GM12878 (cell line): ENCODE data around the gene KLHL15. TPM values are rescaled to one million over a fixed set of nuclear protein-coding genes. Genes with fewer than 3 reads are reported as not detected.
A peak's percentile ranks its signal among the peaks of the same experiment; 100 is the strongest.

Experiments used
- ATAC-seq: fragments of 200-7000 bp; cut with Tn5 transposase; 3 replicates; pipeline ENCODE4 v1.9.1; 2020; ENCODE audit warnings: mild to moderate bottlenecking, moderate library complexity
- BruUV-seq: library from RNA; stranded (reverse); fragments of 400-500 nt; replicated peaks from 2 replicates; lab custom pipeline; 2021; lab: Mats Ljungman, UMichigan
- CTCF ChIA-PET: fragments of 300-600 bp; sonication (Branson Sonifier 250); formaldehyde crosslinking; extraction: SDS; loops from one replicate; lab custom pipeline; 2021; ENCODE audit warnings: inconsistent platforms; lab: Yijun Ruan, JAX
- POLR2A ChIA-PET: fragments of 350-600 bp; formaldehyde crosslinking; extraction: SDS; loops from one replicate; lab custom pipeline; 2021; ENCODE audit warnings: inconsistent platforms; lab: Charles Lee
- RAD21 ChIA-PET: fragments of 300-600 bp; sonication (Branson Sonifier 250); formaldehyde crosslinking; loops from one replicate; lab custom pipeline; 2023; ENCODE audit warnings: antibody characterized with exemption; ENCODE audit not compliant: unreplicated experiment; lab: Charles Lee
- SMC1A ChIA-PET: fragments of 300-600 bp; sonication (Branson Sonifier 250); formaldehyde crosslinking; loops from one replicate; lab custom pipeline; 2023; ENCODE audit not compliant: unreplicated experiment, uncharacterized antibody; lab: Charles Lee
- DNase-seq: peaks from one replicate; pipeline ENCODE4 v3.0.0-alpha.2; 2011; ENCODE audit warnings: low read depth, low spot score
- FAIRE-seq: peaks from 3 replicates; lab custom pipeline; 2011; peaks lifted over from hg19 to GRCh38; lab: Jason Lieb, UNC
- H2AFZ ChIP-seq: 2 replicates; pipeline ENCODE4 v1.6.0; 2011; ENCODE audit warnings: low read depth, low read length, control low read depth; ENCODE audit not compliant: control insufficient read depth
- H3K27ac ChIP-seq: 2 replicates; pipeline ENCODE4 v1.5.1; 2011; ENCODE audit warnings: control low read depth; ENCODE audit not compliant: control insufficient read depth, insufficient read depth
- H3K27me3 ChIP-seq, 2 experiments: replicated peaks in 1 of 2; 2 replicates each; pipeline versions ENCODE4 v1.6.0 to v1.6.1; 2011; ENCODE audit warnings: low read length in 1 of 2; ENCODE audit not compliant: control insufficient read depth in 2 of 2, insufficient read depth in 2 of 2
- H3K36me3 ChIP-seq, 2 experiments: 2 replicates each; pipeline ENCODE4 v1.5.1; 2011; ENCODE audit warnings: low read length in 1 of 2; ENCODE audit not compliant: control insufficient read depth in 2 of 2, insufficient read depth in 2 of 2
- H3K4me1 ChIP-seq: 2 replicates; pipeline ENCODE4 v1.6.1; 2011; ENCODE audit warnings: mild to moderate bottlenecking, low read length, moderate library complexity, mixed read lengths; ENCODE audit not compliant: control insufficient read depth, insufficient read depth
- H3K4me2 ChIP-seq: 2 replicates; pipeline ENCODE4 v1.6.0; 2011; ENCODE audit warnings: control low read depth; ENCODE audit not compliant: control insufficient read depth, insufficient read depth
- H3K4me3 ChIP-seq: fragments of 200-600 bp; sonication (generic); 2 replicates; pipeline ENCODE4 v1.5.1; 2016
- H3K79me2 ChIP-seq: 2 replicates; pipeline ENCODE4 v1.6.0; 2011; ENCODE audit warnings: low read length; ENCODE audit not compliant: control insufficient read depth, insufficient read depth
- H3K9ac ChIP-seq: 2 replicates; pipeline ENCODE4 v1.8.0; 2011; ENCODE audit warnings: low read length, control low read depth, mixed read lengths; ENCODE audit not compliant: control insufficient read depth, insufficient read depth
- H3K9me3 ChIP-seq: replicated peaks from 3 replicates; pipeline ENCODE4 v1.5.1; 2011; ENCODE audit warnings: mild to moderate bottlenecking, low read length; ENCODE audit not compliant: control insufficient read depth, insufficient read depth
- H4K20me1 ChIP-seq: 2 replicates; pipeline ENCODE4 v1.6.0; 2011; ENCODE audit not compliant: control insufficient read depth, insufficient read depth
- ATF3 ChIP-seq: IDR thresholded peaks from 2 replicates; pipeline ENCODE4 v1.6.1; 2011; ENCODE audit warnings: low read depth, mild to moderate bottlenecking, low read length, moderate library complexity, borderline replicate concordance; ENCODE audit errors: extremely low read depth
- ESRRA ChIP-seq: IDR thresholded peaks from 2 replicates; pipeline ENCODE4 v1.6.1; 2012; ENCODE audit warnings: mild to moderate bottlenecking, low read length, improper control_type of control experiment
- GABPA ChIP-seq: IDR thresholded peaks from 2 replicates; pipeline ENCODE4 v1.6.1; 2014; ENCODE audit warnings: antibody characterized with exemption, low read depth, mild to moderate bottlenecking, inconsistent platforms
- MLLT1 ChIP-seq: fragments of 450-650 bp; IDR thresholded peaks from 2 replicates; pipeline ENCODE4 v1.6.1; 2016; ENCODE audit warnings: mild to moderate bottlenecking
- NR2F1 ChIP-seq: fragments of 450-650 bp; conservative IDR thresholded peaks from 2 replicates; pipeline ENCODE4 v1.6.1; 2017; ENCODE audit warnings: mild to moderate bottlenecking
- RBBP5 ChIP-seq: fragments of 200-600 bp; sonication (generic); conservative IDR thresholded peaks from 2 replicates; pipeline ENCODE4 v1.6.1; 2016
- SMARCA5 ChIP-seq: fragments of 450-650 bp; IDR thresholded peaks from 2 replicates; pipeline ENCODE4 v1.6.1; 2017; ENCODE audit warnings: mild to moderate bottlenecking
- TAF1 ChIP-seq: IDR thresholded peaks from 2 replicates; pipeline ENCODE4 v1.6.1; 2011; ENCODE audit warnings: mild to moderate bottlenecking, low read depth, low read length, borderline replicate concordance
- WGBS: methylation state at CpG from one replicate; pipeline ENCODE4 v1.1.6; 2016; ENCODE audit warnings: low lambda C conversion rate; ENCODE audit not compliant: insufficient replicate concordance, insufficient coverage; ENCODE audit errors: missing lambda C conversion rate; 5-methylcytosine and 5-hydroxymethylcytosine counted together
- in situ Hi-C: fragments of 300-500 bp; cut with MboI; formaldehyde crosslinking; loops from 9 replicates; pipeline ENCODE4 v1.14.3; 2018; ENCODE audit warnings: mixed read lengths
- intact Hi-C: fragments of 100-400 bp; cut with micrococcal nuclease; formaldehyde crosslinking; loops from one replicate; pipeline ENCODE4 v1.14.2; 2022; ENCODE audit not compliant: unreplicated experiment
- polyA plus RNA-seq, 11 experiments: library from polyadenylated mRNA; depleted of rRNA in 4 of 11; unstranded in 6 of 11; stranded (reverse) in 5 of 11; fragments of >200 nt; fragmentation: Nextera tagmentation in 4 of 11; fragmentation: Illumina TruSeq in 1 of 11; extraction: Ambion mirVana in 4 of 11; extraction: Trizol in 1 of 11; gene quantifications; 1 replicate in 1 of 11; 2 replicates in 10 of 11; pipeline versions ENCODE4 v1.2.1 to v1.2.3, GENCODE V29; 2011 to 2016; ENCODE audit warnings: inconsistent platforms in 2 of 11, missing spikeins in 2 of 11, low read depth in 1 of 11
- total RNA-seq, 4 experiments: library from RNA; depleted of rRNA in 3 of 4; stranded (reverse); fragments of >200 nt in 3 of 4; fragmentation: Illumina TruSeq in 1 of 4; extraction: Trizol in 1 of 4; gene quantifications; 2 replicates each; pipeline versions ENCODE4 v1.2.1 to v1.2.3, GENCODE V29; 2013 to 2021

KLHL15 gene
- total and polyA plus RNA-seq, 10 of the 15 experiments (the other 5 are each of a cell fraction or from before 2014, with no cell fraction given), result 1.4 to 7.0 (median 3.7) TPM

GRCh38 chrX:24012266-24012665 lies 14.7 kb downstream of the KLHL15 start:
- no peaks in the 10 kb centered on the region for H3K4me1 ChIP-seq
- no peaks in the 10 kb centered on the region; the same call in 2 of the 3 replicates for H3K9me3 ChIP-seq
- ChIA-PET SMC1A (interaction anchor here (0.9 to 1.6 kb wide), 3 partner anchors 41 to 157 kb away, joined by 3 to 4 read pairs (median 3); no protein-coding TSS in a partner anchor), POLR2A (interaction anchor here (0.9 kb wide), 1 partner anchor 42 kb away, joined by 3 read pairs; no protein-coding TSS in a partner anchor), RAD21 (no interaction called here), CTCF (interaction anchor here (2.0 to 3.5 kb wide), 2 partner anchors 10 to 42 kb away, joined by 8 to 11 read pairs; no protein-coding TSS in a partner anchor)
- FAIRE-seq (no peak), ATAC-seq (no peak), DNase-seq (no peak)
- no peak overlapping the region for H3K4me3 ChIP-seq
- H3K27ac ChIP-seq, result no peak overlapping the region
- peaks cover 14% of the 10 kb centered on the region for H3K79me2 ChIP-seq
- H3K36me3 ChIP-seq, result no peaks in the 10 kb centered on the region
- no TSS peak for BruUV-seq
- H3K27me3 ChIP-seq, result no peaks in the 10 kb centered on the region
- no peak overlapping the region for H3K9ac ChIP-seq
- in situ Hi-C loops, result no loop called here
- H2AFZ ChIP-seq, result no peak overlapping the region
- 81% methylated on average over 1 of the region's 1 CpG for WGBS
- no peak overlapping the region for H3K4me2 ChIP-seq
- intact Hi-C loops, result no loop called here
- TF ChIP-seq RBBP5 (no peak), NR2F1 (no peak), TAF1 (no peak), ESRRA (no peak)
- no peaks in the 10 kb centered on the region for H4K20me1 ChIP-seq

- BruUV-seq, result TSS peak; percentile 50
- H3K27me3 ChIP-seq, result no peaks in the 10 kb centered on the region
- in situ Hi-C loops, result no loop called here
- no peak overlapping the region for H2AFZ ChIP-seq
- CTCF ChIA-PET, result interaction anchor here (1.3 kb wide), 1 partner anchor 48 kb away, joined by 5 read pairs; the partner anchor contains the start of gene EIF2S3
- no peaks in the 10 kb centered on the region for H3K9me3 ChIP-seq
- H3K4me3 ChIP-seq, result no peak overlapping the region
- no peak overlapping the region for H3K4me2 ChIP-seq
- no peak overlapping the region for H3K27ac ChIP-seq
- H4K20me1 ChIP-seq, result no peaks in the 10 kb centered on the region
- ATAC-seq, result no peak
- intact Hi-C loops, result no loop called here
- H3K79me2 ChIP-seq, result peaks cover 4% of the 10 kb centered on the region
- SMC1A ChIA-PET, result interaction anchor here (0.7 to 0.8 kb wide), 2 partner anchors 8 to 14 kb away, joined by 3 to 10 read pairs; no protein-coding TSS in a partner anchor
- H3K9ac ChIP-seq, result no peak overlapping the region
- TF ChIP-seq GABPA (no peak), SMARCA5 (no peak), MLLT1 (peak; percentile 38; the same call in 1 of the 2 replicates), ATF3 (no peak)
- no peak for DNase-seq
- no peak for FAIRE-seq
- POLR2A ChIA-PET, result interaction anchor here (0.6 kb wide), 1 partner anchor 12 kb away, joined by 4 read pairs; no protein-coding TSS in a partner anchor
- no peaks in the 10 kb centered on the region for H3K4me1 ChIP-seq
- peaks cover 0 to 1% of the 10 kb centered on the region in 2 experiments; a peak in 1 of 4 replicates for H3K36me3 ChIP-seq
- 81% methylated on average over 9 of the region's 9 CpGs for WGBS
- RAD21 ChIA-PET, result interaction anchor here (1.4 to 2.3 kb wide), 2 partner anchors 14 to 49 kb away, joined by 5 to 8 read pairs; partner anchors contain the start of gene EIF2S3
Measured at GRCh38 chrX:24005867-24006266, 21.1 kb downstream of the KLHL15 start.
